SW 1271 (cell line): ENCODE data around the gene CHRM3.

ENCODE experiments used
- DNase-seq, 2 experiments: peaks; one replicate each; lab custom pipeline; 2025; lab: John Stamatoyannopoulos, UW

Gene CHRM3

DNA sequence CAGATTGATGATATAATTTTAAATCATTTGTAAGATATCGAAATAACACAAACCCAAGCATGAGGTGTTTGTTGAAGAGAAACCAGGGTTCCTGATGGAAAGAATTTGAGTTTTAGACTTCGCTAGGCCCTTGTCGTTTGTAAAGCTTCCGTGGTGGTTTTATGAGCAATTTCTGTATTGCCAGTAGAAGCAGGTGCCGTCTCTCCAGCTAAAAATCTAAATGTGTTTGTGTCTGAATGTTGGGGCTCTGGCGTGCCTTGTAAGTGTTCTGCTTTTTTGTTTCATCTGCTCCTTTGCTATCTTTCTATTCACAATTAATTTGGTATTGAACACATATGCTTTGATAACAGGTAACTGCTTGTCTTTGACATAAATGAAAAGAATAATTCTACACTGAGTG is 27.5 kb downstream of the CHRM3 start:
- DNase-seq, result no peak

GRCh38 chr1:239417221-239417620 is 30.9 kb downstream of the CHRM3 start:
- no peak for DNase-seq

- DNase-seq, result no peak
Measured at GRCh38 chr1:239417986-239418640, 31.7 kb downstream of the CHRM3 start.

DNA sequence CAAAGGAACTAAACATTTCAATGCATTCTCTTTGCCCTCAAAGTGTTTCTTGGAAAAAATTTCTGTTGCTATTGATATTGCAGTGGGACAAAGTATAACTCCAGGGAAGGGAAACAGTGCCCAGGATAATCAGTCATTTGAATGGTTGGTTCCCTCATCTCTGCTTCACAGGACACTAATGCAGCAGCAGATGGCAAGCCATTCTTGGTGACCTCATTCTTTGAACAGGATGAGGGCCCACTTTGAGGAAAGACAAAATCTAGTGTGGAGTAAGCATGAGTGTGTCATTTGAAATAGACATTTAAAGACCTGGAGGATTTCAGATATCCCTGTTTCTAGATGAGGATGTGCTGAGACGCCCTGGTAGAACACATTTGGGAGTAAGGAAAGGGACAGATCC is 32.3 kb downstream of the CHRM3 start:
- no peak for DNase-seq

GRCh38 chr1:239421811-239422210 is 35.4 kb downstream of the CHRM3 start:
- no peak for DNase-seq

- DNase-seq, result no peak
Measured at GRCh38 chr1:239422818-239423217, 36.5 kb downstream of the CHRM3 start.

DNA sequence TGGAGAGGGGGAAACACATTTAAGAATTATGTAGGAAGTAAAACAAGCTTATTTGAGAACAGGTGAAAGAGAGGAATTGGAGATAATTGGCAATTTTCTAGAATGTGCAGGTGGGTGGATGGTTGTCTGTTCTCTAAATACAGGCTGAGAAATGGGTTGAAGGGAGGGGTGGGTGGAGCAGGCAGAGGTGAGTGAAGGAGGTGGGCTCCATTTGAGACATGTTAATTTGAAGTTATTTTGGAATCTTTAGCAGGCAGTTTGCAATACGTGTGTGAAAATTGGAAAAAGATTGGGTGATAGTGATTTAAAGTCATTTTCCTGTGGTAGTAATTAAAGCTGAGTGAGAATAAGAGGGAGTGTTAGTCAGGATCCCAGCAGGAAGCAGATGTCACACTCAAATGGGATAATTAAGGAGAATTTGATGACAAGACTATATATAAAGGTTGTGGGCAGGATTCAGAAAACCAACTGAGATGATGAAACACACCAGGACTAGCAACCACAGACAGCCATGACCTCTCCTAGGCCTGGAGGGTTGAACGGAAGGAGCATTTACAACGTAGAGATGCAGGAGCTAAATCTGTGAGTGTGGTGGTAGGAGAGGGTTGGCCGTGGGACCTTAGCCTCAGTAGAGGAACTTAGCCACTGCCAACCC is 40.6 kb downstream of the CHRM3 start:
- DNase-seq, result no peak

DNA sequence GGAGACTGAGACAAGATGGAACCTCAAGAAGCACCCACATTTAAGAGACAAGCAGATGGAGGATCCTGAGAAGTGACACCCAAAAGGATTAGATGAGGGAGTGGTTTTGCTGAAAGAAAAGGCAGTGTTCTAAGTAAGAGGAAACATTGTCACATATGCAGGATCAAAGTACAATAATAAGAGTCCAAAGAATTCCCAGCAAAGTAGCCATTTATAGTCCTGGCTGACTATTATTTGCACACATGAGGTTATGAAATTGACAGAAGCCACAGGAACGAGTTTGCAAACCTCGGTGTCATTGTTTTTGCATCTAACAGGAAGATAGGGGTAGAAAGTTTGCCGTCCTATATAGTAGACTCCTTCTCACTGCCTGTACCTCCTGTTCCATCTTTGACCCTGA is 41.3 kb downstream of the CHRM3 start:
- DNase-seq, result no peak

DNA sequence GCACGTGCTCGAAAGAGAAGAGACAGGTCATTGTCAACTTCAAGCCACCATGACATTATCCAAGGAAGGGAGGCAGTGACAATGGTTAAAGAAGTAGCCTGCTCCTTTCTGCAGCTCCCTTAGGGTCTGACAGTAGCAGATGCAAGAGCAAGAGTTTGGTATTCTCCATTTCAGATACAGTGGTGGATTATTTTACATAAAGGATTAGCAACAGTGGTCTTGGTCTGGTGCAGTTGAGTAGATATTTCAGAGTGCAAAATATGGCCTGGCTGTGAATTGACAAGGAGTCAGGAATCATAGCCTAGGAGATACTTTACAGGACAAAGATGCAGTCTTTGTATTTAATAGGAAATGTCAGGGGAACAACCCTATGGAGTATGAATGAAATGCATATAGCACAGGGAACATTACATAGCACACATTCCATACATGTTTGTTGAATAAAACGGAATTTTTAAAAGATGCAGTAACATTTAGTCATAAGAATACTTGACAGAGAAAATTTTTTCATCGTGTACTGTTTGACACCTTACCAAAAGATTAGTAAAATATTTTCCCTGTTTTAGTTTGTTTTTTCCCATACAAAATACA is 41.8 kb downstream of the CHRM3 start:
- peak in 1 of 2 experiments; percentile 3 for DNase-seq

GRCh38 chr1:239429163-239429562 is 42.8 kb downstream of the CHRM3 start:
- DNase-seq, result no peak

DNA sequence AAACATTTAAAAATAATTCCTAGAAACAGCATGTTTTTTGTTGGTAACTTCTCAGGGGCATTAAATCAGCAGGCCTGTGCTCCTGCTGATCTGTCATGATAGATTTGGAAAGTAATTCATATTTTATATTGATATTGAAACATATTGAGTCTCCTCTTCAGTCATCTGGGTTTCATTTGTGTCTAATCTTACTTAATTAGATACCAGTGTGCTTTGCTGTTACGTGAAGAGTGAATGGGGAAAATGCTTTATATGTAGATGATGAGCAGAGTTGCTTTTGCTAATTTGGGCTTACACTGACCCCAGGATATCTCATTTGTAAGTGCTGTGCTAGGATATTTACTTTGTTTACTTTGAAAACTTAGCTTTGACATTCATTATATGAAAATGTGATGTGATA is 45.9 kb downstream of the CHRM3 start:
- DNase-seq, result no peak

GRCh38 chr1:239434181-239434580 is 47.8 kb downstream of the CHRM3 start:
- DNase-seq, result no peak
